Measurements from ENCODE around the gene UACA. TPM values are rescaled to one million over a fixed set of nuclear protein-coding genes. Genes with fewer than 3 reads are reported as not detected.

The UACA gene
- total RNA-seq, 1 donor from 2014 or later = 18.2 TPM

DNA sequence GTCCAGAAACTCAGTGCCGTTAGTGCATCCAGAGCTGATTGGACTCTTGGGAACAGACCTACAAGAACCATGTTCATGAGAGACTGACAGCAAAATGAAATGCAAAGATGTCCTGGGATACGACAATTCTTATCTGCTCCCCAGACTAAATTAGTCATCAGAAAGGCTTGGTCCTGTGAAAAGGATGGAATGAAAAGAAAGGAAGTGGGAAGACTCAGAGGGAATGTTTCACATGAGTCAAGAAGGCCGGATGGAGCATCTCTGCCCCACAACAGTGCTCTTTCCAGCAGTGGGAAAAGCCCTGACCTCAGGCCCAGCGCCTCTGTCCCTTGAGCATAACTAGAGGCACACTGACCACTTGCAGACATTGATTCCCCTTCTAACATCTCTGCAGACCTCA is 39.3 kb upstream of the UACA start:
- H3K27me3 ChIP-seq (ENCODE audit: control insufficient read depth, insufficient read depth, low read length) = no peaks in the 10 kb centered on the region
- DNase-seq (ENCODE audit: low read depth) (peak; percentile 73), FAIRE-seq (no peak)
- TF ChIP-seq, protein P1, sequence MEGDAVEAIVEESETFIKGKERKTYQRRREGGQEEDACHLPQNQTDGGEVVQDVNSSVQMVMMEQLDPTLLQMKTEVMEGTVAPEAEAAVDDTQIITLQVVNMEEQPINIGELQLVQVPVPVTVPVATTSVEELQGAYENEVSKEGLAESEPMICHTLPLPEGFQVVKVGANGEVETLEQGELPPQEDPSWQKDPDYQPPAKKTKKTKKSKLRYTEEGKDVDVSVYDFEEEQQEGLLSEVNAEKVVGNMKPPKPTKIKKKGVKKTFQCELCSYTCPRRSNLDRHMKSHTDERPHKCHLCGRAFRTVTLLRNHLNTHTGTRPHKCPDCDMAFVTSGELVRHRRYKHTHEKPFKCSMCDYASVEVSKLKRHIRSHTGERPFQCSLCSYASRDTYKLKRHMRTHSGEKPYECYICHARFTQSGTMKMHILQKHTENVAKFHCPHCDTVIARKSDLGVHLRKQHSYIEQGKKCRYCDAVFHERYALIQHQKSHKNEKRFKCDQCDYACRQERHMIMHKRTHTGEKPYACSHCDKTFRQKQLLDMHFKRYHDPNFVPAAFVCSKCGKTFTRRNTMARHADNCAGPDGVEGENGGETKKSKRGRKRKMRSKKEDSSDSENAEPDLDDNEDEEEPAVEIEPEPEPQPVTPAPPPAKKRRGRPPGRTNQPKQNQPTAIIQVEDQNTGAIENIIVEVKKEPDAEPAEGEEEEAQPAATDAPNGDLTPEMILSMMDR (IDR thresholded peaks at IDR 0.05; ENCODE audit: insufficient read depth, low read length, severe bottlenecking) = no peak
- no peaks in the 10 kb centered on the region for H3K36me3 ChIP-seq (ENCODE audit: control insufficient read depth, insufficient read depth, low read length)
- no peak overlapping the region for H3K4me3 ChIP-seq (ENCODE audit: low read depth, low read length)

DNA sequence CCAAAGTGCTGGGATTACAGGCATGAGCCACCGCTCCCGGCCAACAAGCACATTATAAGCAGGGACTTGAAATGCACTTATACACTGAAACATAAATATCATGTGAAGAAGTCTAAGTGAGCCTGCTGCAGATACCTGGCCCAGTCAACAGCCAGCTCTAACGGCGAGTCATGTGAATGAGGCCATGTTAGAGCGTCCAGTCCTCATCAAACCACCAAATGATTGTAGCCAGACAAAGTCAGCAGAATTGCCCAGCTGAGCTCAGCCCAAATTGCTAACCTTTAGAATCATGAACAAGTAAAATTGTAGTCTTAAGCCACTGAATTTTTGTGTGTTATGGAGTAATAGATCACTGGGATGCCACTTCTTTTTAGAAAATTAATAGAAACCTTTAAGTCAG is 37.8 kb upstream of the UACA start:
- Histone ChIP-seq H3K4me3 (ENCODE audit: low read depth, low read length) (no peak overlapping the region), H3K36me3 (ENCODE audit: control insufficient read depth, insufficient read depth, low read length) (no peaks in the 10 kb centered on the region), H3K27me3 (ENCODE audit: control insufficient read depth, insufficient read depth, low read length) (no peaks in the 10 kb centered on the region)
- DNase-seq (ENCODE audit: low read depth) (no peak), FAIRE-seq (no peak)
- TF ChIP-seq, protein P1 (IDR thresholded peaks at IDR 0.05; ENCODE audit: insufficient read depth, low read length, severe bottlenecking) = no peak

DNA sequence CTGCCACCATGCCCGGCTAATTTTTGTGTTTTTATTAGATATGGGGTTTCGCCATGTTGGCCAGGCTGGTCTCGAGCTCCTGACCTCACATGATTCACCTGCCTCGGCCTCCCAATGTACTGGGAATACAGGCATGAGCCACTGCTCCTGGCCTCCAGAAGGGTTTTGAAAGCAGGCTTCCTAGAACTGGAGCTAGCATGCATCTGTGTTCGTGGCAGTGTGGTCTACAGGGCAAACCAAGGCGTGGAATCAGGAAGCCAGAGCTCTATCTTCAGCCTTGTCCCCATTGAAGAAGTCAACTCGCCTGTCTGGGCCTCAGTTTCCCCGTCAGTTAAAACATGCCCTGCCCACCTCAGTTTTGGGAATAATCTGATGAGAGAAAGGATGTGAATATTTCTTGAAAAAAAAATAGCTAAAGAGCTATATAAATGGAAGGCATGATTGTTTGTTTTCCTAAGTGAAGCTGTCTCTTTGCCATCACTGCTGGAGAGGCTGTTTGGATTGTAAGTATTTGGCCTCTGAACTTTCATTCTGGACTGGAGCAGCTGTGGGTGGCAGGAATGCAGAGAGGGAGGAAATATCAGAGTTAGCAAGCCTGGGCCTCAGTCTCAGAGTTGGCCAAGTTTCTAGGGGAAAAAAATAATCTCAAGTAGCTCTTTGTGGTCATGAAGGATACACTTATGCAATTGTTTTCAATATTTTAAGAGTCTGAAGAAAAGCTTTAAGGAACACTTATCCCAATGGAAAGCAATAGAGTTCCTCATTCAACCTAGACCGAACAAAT is 36.5 kb upstream of the UACA start:
- FAIRE-seq (no peak), DNase-seq (ENCODE audit: low read depth) (peak; percentile 50)
- Histone ChIP-seq H3K36me3 (ENCODE audit: control insufficient read depth, insufficient read depth, low read length) (no peaks in the 10 kb centered on the region), H3K4me3 (ENCODE audit: low read depth, low read length) (no peak overlapping the region), H3K27me3 (ENCODE audit: control insufficient read depth, insufficient read depth, low read length) (no peaks in the 10 kb centered on the region)
- TF ChIP-seq, protein P1 (IDR thresholded peaks at IDR 0.05; ENCODE audit: insufficient read depth, low read length, severe bottlenecking) = no peak

DNA sequence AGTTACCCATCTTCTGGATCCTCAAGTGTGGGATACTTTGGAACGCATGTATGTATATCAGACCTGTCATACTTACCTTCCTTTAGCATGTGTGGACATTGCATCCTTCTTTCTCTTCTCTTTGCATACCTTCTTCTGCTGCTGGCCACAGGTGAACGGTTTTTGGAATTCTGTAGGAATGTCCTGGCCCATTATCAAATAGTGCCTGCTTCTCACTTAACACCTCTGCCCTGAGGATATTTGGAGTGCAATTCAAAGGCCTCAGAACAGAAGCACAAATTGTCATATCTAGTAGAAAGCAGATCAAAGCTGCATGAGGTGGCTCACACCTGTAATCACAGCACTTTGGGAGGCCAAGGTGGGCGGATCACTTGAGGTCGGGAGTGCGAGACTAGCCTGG is 34.1 kb upstream of the UACA start:
- H3K27me3 ChIP-seq (ENCODE audit: control insufficient read depth, insufficient read depth, low read length) = no peaks in the 10 kb centered on the region
- H3K4me3 ChIP-seq (ENCODE audit: low read depth, low read length) = no peak overlapping the region
- no peak for FAIRE-seq
- H3K36me3 ChIP-seq (ENCODE audit: control insufficient read depth, insufficient read depth, low read length) = no peaks in the 10 kb centered on the region
- no peak for DNase-seq (ENCODE audit: low read depth)
- TF ChIP-seq, protein P1 (IDR thresholded peaks at IDR 0.05; ENCODE audit: insufficient read depth, low read length, severe bottlenecking) = no peak

DNA sequence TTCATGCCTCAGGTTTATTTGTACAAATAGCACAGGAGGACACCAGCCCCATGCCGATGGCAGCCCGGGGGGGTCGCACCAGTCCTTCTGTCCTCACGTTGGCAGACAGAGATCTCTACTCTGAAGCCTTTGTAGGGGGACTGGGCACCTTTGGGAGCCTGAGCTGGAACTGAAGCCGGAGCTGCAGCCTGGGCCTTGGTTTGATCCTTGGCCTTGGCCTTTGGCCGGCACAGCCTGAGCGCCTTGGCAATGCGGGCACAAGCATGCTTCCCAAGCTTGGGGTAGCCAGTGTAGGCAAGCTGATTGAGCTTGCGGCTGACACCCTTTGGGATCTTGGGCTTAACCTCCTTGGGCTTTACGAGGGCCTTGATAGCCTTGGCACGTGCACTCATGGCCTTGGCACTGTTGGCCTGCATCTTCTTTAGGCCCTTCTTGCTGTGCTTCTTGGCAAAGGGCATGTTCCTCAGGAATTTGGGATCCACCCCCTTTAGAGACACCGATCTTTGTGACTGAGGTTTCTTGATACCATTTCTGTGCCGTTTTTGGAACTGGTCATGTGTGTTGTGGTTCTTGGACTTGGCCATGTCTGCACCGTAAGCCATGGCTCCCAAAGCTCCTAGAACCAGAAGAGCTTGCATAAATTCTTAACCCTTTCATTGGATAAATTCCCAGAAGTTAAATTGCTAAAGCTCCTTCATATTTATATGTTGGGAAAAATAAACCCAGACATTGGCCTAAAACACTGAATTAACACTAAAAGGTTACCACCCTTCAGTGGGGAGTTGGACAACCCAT is 33.4 kb upstream of the UACA start:
- Histone ChIP-seq H3K4me3 (ENCODE audit: low read depth, low read length) (no peak overlapping the region), H3K27me3 (ENCODE audit: control insufficient read depth, insufficient read depth, low read length) (no peaks in the 10 kb centered on the region), H3K36me3 (ENCODE audit: control insufficient read depth, insufficient read depth, low read length) (no peaks in the 10 kb centered on the region)
- DNase-seq (ENCODE audit: low read depth) (no peak), FAIRE-seq (no peak)
- TF ChIP-seq, protein P1 (IDR thresholded peaks at IDR 0.05; ENCODE audit: insufficient read depth, low read length, severe bottlenecking) = no peak

All from bronchial epithelial cell (primary cell).